Measurements from ENCODE around the gene NCOA5.

Gene NCOA5

DNA sequence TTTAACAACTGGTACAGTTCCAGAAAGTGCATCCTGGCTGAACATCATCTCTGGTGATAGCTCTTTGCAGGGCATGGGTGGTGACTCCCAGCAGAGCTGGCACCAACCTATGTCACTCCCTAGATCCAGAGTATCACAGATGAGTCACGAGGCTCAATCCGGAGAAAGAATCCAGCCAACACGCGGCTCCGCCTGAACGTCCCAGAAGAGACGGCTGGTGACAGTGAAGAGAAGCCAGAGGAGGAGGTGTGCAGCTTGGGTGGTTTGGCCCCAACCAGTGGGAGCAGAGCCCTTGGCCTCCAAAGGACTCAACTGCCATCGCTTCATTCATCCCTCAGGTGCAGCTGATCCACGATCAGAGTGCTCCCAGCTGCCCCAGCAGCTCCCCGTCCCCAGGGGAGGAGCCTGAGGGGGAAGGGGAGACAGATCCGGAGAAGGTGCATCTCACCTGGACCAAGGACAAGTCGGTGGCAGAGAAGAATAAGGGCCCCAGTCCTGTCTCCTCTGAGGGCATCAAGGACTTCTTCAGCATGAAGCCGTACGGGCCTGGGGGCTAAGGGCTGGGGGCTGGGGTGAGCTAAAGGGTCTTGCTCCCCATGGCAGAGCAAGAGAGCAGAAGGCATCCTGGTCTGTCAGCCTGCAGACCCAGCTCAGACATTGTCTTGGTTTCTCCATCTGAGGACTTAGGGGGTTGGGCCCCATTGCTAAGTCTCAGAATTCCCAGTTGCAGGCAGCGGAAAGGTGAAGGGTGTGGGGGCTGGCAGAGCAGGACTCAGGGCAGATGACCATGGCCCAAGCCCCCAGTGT, 33.5 kb downstream of the NCOA5 start:
- TF ChIP-seq, protein P1, sequence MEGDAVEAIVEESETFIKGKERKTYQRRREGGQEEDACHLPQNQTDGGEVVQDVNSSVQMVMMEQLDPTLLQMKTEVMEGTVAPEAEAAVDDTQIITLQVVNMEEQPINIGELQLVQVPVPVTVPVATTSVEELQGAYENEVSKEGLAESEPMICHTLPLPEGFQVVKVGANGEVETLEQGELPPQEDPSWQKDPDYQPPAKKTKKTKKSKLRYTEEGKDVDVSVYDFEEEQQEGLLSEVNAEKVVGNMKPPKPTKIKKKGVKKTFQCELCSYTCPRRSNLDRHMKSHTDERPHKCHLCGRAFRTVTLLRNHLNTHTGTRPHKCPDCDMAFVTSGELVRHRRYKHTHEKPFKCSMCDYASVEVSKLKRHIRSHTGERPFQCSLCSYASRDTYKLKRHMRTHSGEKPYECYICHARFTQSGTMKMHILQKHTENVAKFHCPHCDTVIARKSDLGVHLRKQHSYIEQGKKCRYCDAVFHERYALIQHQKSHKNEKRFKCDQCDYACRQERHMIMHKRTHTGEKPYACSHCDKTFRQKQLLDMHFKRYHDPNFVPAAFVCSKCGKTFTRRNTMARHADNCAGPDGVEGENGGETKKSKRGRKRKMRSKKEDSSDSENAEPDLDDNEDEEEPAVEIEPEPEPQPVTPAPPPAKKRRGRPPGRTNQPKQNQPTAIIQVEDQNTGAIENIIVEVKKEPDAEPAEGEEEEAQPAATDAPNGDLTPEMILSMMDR (IDR thresholded peaks at IDR 0.05; ENCODE audit: extremely low read depth, insufficient read depth, missing control alignments), result no peak
- in situ Hi-C loops (cut with MboI; ENCODE audit: low pct_unique_long_range_greater_than_20kb, low sequenced_read_pairs, unreplicated experiment), result no loop called here
- peak; percentile 11 for DNase-seq (ENCODE audit: low spot score)

DNA sequence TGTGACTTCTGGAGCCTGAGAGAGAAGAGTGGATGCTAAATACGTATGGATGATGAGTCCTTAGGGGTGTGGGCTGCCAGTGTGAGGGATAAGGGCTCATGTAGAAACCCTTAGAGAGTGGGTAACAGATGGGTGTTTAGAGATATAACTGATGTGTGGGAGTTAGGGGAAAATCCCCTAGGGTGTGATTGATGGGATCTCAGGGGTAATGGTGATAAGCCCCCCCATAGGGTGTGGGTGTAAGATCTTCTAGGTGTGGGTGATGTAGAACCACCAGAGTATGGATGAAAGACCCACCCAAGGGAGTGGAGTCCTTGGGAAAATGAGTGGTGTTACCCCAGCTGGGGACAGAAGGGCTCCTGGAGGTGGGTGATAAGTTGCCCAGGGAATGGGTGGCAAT, 34.5 kb downstream of the NCOA5 start:
- no peak for DNase-seq (ENCODE audit: low spot score)
- TF ChIP-seq, protein P1 (IDR thresholded peaks at IDR 0.05; ENCODE audit: extremely low read depth, insufficient read depth, missing control alignments), result no peak
- in situ Hi-C loops (cut with MboI; ENCODE audit: low pct_unique_long_range_greater_than_20kb, low sequenced_read_pairs, unreplicated experiment), result no loop called here

DNA sequence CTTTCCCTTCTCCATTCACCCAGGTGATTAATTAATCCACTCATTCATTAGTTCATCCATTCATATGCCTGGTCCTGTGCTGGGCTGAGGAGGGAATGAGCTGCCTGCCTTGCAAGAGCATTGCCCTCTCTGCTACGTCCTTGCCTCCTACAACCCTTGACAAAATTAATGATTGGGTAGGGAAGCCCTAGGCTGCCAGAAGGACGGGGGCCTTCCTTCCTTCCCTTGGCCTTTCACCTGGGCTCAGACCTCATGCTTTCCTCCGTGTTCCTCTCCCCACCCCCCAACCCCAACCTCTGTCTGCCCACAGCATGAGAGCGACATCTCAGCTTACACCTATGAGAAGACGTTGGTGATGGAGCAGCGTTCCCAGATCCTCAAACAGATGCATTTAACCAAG, 35.2 kb downstream of the NCOA5 start:
- in situ Hi-C loops (cut with MboI; ENCODE audit: low pct_unique_long_range_greater_than_20kb, low sequenced_read_pairs, unreplicated experiment), result no loop called here
- TF ChIP-seq, protein P1 (IDR thresholded peaks at IDR 0.05; ENCODE audit: extremely low read depth, insufficient read depth, missing control alignments), result no peak
- no peak for DNase-seq (ENCODE audit: low spot score)

DNA sequence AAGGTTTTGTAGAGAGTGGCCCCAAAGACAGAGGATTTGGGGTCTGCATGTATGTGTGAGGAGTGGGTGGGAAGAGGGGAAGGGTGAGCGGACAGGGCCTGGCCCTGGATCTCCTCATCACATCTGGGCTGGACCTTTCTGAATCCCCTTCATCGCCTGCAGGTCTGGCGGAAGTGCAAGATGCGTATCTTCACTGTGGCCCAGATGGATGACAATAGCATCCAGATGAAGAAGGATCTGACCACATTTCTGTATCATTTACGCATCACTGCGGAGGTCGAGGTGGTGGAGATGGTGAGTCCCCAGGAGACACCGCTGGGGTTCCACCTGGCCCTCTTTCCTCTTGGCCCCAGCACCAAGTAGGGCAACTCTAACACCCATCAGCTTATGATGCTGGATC, 36.3 kb downstream of the NCOA5 start:
- in situ Hi-C loops (cut with MboI; ENCODE audit: low pct_unique_long_range_greater_than_20kb, low sequenced_read_pairs, unreplicated experiment), result no loop called here
- DNase-seq (ENCODE audit: low spot score), result no peak
- TF ChIP-seq, protein P1 (IDR thresholded peaks at IDR 0.05; ENCODE audit: extremely low read depth, insufficient read depth, missing control alignments), result no peak

DNA sequence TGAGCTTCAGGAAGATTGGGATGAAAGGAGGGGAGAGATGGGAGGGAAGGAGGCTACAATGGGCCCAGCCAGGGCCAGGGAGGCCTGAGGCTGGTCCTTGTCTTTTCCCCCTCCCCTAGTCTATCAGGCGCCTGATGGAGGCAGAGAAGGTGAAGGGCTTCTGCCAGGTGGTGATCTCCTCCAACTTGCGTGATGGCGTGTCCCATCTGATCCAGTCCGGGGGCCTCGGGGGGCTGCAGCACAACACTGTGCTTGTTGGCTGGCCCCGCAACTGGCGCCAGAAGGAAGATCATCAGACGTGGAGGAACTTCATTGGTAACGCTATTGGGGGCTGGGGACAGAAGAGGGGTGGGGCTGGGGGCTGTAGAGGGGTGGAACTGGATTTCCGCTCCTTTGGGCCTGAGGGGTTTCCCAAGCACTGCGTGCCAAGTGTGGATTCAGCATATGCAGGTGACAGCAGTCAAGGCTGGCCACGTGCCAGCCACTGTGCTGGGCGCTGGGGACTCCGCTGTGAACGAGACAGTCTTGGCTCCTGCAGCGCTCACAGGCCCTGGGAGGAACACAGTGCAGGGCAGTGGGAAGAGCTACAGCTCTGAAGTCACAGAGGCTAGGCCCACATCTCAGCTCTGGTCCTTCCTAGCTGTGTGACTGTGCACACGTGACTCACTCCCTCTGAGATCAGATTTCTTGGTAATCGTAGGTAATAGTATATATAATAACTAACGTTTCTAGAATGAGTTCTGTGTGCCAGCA, 38.0 kb downstream of the NCOA5 start:
- no peak for DNase-seq (ENCODE audit: low spot score)
- TF ChIP-seq, protein P1 (IDR thresholded peaks at IDR 0.05; ENCODE audit: extremely low read depth, insufficient read depth, missing control alignments), result no peak
- in situ Hi-C loops (cut with MboI; ENCODE audit: low pct_unique_long_range_greater_than_20kb, low sequenced_read_pairs, unreplicated experiment), result no loop called here

DNA sequence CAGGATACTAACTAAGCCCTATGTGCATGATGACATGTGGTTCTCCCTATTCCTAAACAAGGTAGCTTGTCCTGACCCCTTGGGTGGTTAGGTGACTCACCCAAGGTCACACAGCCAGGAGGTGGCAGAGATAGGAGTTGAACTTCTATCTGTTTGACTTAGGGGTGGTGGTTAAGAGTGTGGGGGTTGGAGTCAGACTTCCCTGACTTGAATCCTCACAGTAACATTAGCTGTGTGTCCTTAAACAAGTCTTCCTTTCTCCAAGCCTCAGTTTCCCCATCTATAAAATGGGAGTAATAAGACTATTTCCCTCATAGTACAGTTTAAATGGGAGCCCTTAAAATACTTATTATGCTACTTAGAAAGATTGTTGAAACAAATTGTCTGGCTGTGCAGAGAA, 38.9 kb downstream of the NCOA5 start:
- TF ChIP-seq, protein P1 (IDR thresholded peaks at IDR 0.05; ENCODE audit: extremely low read depth, insufficient read depth, missing control alignments), result no peak
- in situ Hi-C loops (cut with MboI; ENCODE audit: low pct_unique_long_range_greater_than_20kb, low sequenced_read_pairs, unreplicated experiment), result no loop called here
- no peak for DNase-seq (ENCODE audit: low spot score)
